Amniotic epithelial cell (primary cell): ENCODE measurements around the gene FGD5.
A peak's percentile ranks its signal among the peaks of the same experiment; 100 is the strongest.

ENCODE experiments used
- DNase-seq: peaks from one replicate; pipeline ENCODE4 v3.0.0-alpha.2; 2010; ENCODE audit warnings: low read depth

FGD5 gene

GRCh38 chr3:14818804-14819500 is at the start of gene FGD5:
Gene FGD5, plus strand, starts transcription at chr3:14818962. Its CDS starts 110 bp downstream, at chr3:14819072.
- no peak for DNase-seq

GRCh38 chr3:14769544-14770325 is 49.0 kb upstream of the FGD5 start:
- DNase-seq: no peak

- no peak for DNase-seq
These were observed 48.2 kb upstream of the FGD5 start for GRCh38 chr3:14770591-14770990.

- DNase-seq: no peak
These were observed 46.9 kb upstream of the FGD5 start for GRCh38 chr3:14771593-14772497.

GRCh38 chr3:14772533-14773138 is 46.1 kb upstream of the FGD5 start:
- no peak for DNase-seq

GRCh38 chr3:14773281-14773680 is 45.5 kb upstream of the FGD5 start:
- no peak for DNase-seq

- DNase-seq: no peak
These were observed 45.1 kb upstream of the FGD5 start for GRCh38 chr3:14773691-14774128.

GRCh38 chr3:14774431-14774830 is 44.3 kb upstream of the FGD5 start:
- no peak for DNase-seq

GRCh38 chr3:14775011-14775410 is 43.8 kb upstream of the FGD5 start:
- no peak for DNase-seq

- no peak for DNase-seq
These were observed 43.2 kb upstream of the FGD5 start for GRCh38 chr3:14775563-14775962.

GRCh38 chr3:14779069-14779685 is 39.6 kb upstream of the FGD5 start:
- no peak for DNase-seq

- DNase-seq: peak; percentile 44
These were observed 37.7 kb upstream of the FGD5 start for GRCh38 chr3:14780927-14781507.

- DNase-seq: no peak
These were observed 35.2 kb upstream of the FGD5 start for GRCh38 chr3:14783480-14784086.

- DNase-seq: no peak
These were observed 34.6 kb upstream of the FGD5 start for GRCh38 chr3:14784087-14784681.

- no peak for DNase-seq
These were observed 33.3 kb upstream of the FGD5 start for GRCh38 chr3:14785207-14786155.

GRCh38 chr3:14786369-14786768 is 32.4 kb upstream of the FGD5 start:
- no peak for DNase-seq

GRCh38 chr3:14787630-14788029 is 31.1 kb upstream of the FGD5 start:
- no peak for DNase-seq

- no peak for DNase-seq
These were observed 30.1 kb upstream of the FGD5 start for GRCh38 chr3:14788644-14789043.

GRCh38 chr3:14789221-14789620 is 29.5 kb upstream of the FGD5 start:
- DNase-seq: no peak
